Hypothalamus (tissue), 51 donors: ENCODE results near the gene USP21.
"Not testable (repeated sequence)": the region's sequence is repeated elsewhere in the genome, so short reads cannot be mapped to it uniquely, and the experiment has no call there.

Experiments used
- DNase-seq, 51 donors: peaks; one replicate each; lab custom pipeline; 2025; lab: John Stamatoyannopoulos, UW

Gene USP21, protein sequence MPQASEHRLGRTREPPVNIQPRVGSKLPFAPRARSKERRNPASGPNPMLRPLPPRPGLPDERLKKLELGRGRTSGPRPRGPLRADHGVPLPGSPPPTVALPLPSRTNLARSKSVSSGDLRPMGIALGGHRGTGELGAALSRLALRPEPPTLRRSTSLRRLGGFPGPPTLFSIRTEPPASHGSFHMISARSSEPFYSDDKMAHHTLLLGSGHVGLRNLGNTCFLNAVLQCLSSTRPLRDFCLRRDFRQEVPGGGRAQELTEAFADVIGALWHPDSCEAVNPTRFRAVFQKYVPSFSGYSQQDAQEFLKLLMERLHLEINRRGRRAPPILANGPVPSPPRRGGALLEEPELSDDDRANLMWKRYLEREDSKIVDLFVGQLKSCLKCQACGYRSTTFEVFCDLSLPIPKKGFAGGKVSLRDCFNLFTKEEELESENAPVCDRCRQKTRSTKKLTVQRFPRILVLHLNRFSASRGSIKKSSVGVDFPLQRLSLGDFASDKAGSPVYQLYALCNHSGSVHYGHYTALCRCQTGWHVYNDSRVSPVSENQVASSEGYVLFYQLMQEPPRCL

DNA sequence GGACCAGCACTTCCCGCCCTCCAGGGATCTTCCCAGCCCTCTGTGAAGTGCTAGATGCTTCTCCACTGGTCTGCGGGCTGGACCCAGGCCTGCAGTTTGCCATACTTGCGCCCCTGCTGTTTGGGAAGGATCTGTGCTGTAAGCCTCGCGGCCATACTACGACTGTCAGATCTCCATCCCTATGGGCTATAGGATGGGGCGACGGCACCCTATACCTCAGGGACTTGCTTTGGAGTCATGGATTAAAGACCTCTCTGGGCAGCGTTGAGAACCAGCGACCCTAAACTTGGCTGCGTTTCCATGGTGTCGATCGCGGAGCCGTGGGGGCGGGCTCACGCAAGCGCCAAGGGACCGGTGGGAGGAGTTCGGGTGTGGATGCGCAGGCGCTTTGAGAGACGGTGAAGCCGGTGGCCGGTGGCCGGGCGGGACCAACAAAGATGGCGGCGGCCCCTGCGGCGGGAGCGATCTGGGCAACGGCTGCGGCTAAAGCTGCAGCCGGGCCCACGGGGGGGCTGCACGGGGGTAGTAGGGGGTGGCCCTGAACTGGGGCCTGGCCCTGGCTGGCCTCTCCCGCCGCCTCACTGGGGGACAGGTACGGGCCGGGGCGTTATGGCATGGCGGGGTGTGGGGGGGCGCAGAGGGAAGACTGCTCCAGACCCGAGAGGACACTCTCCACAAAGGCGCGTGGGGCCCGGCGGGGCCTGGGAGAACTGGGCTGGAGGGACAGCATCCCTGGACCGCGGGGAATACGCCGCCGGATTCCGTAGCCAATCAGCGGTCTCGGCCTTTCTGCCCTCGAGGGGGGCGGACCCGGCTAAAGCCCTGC, at the start of gene USP21:
Gene USP21, plus strand, starts transcription at position 414 of the 826 bp plus-strand sequence. CDS start 1,141 bp downstream, outside the sequence.
- peak; percentile 39 to 97 (median 90) for DNase-seq

DNA sequence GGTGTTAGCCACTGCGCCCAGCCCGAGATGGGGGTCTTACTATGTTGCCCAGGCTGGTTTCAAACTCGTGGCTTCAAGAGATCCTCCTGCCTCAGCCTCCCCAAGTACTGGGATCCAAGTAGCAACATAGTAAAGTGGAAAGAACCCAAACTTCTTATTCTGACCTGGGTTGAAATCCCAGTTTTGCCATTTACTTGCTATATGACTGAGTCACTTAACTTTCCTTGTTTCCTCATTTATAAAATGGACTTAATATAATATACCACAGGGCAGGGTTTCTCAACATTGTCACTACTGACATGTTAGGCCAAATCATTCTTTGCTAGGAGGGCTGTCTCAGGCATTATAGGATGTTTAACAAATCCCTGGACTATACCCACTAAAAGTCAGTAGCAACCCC, 48.2 kb upstream of the USP21 start:
- no peak for DNase-seq

DNA sequence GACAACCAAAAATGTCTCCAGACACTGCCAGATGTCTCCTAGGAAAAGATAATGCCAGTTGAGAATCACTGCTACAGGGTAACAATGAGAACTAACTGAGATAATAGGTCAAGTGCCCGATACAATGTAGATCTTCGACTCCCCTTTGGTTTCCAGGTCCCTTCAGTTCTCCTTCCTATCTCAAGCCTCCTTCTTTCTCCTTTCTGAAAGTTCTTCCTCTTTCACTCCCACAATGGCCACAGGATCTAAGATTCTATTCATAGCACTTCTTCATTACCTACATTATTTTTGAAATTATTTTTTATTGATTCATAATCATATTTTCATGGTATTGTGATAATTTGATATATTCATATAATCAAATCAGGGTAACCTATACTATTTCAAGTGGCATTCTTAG, 47.8 kb upstream of the USP21 start:
- no peak for DNase-seq

DNA sequence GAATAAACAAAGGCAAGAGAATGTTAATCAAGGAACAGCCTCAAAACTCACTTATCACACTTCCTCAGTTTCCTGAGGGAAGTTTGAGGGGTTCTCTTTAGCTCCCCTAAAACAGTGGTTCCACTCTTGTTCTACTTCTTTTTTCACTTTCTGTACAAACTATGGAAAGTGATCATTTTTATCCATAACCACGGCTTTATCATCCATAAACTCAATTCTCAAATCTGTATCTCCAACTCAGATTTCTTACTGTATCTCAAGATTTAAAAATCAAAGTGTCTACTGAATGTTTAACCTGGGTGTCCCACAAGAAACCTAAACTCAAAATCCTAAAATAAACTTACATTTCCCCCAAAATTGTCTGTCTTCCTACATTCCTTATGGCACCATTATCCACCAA, 45.4 kb upstream of the USP21 start:
- DNase-seq, result no peak

DNA sequence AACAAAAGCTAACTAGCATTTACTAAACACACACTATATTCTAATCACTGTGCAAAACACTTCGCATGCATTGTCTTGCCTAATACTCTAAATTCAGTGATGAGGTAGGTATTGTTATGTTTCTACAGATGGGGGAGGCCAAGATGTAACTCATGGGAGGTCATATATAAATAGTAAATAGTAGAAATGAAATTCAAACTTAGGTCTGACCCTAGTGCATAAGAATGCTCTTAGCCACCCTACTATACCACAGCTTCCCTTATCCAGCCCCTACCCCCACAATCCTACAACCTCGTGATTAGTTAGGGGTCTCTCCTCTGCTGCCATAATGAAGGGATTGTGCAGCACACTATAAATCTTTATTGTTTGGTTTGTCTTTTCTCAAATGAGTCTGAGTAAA, 44.7 kb upstream of the USP21 start:
- DNase-seq, result no peak

DNA sequence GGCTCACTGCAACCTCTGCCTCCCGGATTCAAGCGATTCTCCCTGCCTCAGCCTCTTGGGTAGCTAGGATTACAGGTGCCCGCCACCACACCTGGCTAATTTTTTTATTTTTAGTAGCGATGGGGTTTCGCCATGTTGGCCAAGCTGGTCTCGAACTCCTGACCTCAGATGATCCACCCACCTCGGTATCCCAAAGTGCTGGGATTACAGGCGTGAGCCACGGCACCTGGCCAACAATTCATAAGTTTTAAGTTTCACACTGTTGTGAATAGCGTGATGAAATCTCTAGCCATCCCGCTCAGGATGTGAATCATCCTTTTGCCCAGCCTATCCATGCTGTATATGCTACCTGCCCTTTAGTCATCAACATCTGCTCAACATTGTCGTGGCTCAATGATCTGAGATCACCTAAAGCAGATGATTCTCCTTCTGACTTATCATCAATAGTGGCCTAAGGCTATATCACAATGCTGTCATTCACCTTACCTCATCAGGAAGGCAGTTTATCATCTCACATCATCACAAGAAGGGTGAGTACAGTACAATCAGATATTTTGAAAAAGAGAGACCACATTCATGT, 44.1 kb upstream of the USP21 start:
- DNase-seq, result peak in 1 of 51 donors; percentile 4

DNA sequence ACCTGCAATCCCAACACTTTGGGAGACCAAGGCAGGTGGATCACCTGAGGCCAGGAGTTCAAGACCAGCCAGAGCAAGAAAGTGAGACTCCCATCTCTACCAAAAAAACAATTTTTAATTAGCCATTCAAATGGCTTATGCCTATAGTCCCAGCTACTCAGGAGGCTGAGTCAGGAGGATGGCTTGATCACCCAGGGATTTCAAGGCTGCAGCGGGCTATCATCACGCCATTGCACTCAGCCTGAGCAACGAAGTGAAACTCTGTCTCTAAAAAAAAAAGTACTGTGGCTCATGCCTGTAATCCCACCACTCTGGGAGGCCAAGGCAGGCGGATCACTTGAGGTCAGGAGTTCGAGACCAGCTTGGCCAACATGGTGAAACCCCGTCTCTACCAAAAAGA, 43.3 kb upstream of the USP21 start:
- not testable (repeated sequence) for DNase-seq

DNA sequence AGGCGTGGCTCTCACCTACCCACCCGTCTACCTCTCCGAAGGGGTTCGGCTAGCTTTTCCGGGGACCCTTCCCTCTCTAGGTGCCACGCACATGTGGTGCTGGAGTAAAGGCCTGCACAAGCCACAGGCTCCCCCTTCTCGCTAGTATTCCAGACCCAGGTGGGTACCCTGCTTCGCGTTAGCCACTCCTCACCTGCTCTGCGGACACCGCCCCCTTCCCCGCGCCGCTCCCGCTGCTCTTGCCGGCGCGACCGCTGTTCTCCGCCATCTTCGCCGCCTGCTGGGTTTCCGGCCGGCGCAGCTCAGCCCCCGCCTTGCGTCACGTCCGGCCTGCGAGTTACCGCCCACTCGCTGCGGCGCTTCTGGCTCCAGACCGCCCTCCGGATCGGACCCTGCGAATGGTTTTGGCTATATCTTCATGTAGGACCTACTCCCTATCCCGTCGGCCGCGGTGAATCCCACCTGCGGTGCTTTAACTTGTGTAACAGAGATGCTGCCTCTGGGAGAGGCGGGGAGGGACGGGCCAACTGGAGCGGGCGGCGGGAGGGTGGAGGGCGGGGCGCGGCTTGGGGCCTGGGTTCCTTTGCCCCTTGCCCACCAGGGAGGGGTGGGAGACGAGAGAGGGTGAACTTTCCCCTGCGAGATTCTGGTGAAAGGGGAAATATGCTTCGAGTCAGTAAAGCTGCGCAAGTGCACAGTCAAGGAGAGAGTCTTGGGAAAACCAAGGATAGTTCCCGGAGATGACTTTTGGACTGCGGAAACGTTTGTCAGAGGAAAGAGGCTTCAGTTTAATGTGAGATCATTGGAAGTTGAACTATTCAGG, 41.3 kb upstream of the USP21 start, which contains the start of the genes NIT1 and PFDN2:
Gene NIT1, plus strand, starts transcription at position 347 of the 823 bp plus-strand sequence. Its CDS starts 72 bp downstream, at position 419.
Gene PFDN2, minus strand, starts transcription at position 279 of the 823 bp plus-strand sequence. Its CDS starts 11 bp downstream, at position 268.
- DNase-seq, result peak; percentile 12 to 89 (median 77)

DNA sequence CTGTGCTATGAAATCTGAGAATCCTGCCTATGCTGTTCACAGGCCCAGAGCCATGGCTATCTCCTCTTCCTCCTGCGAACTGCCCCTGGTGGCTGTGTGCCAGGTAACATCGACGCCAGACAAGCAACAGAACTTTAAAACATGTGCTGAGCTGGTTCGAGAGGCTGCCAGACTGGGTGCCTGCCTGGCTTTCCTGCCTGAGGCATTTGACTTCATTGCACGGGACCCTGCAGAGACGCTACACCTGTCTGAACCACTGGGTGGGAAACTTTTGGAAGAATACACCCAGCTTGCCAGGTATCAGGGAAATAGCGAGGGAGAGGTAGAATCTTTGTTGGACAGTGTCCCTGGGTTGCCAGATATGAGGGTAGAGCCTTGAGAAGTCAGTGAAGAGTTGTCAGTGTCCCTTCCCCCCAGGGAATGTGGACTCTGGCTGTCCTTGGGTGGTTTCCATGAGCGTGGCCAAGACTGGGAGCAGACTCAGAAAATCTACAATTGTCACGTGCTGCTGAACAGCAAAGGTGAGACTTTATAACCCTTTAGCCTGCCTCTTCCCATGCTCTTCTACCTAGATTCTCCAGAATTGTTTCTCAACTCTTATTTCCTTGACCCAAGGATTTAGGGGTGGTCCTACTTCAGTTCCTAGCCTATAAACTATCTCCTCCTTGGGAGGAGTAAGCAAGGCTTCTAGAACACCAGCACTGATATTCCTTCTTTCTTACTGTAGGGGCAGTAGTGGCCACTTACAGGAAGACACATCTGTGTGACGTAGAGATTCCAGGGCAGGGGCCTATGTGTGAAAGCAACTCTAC, 40.0 kb upstream of the USP21 start:
- no peak for DNase-seq

DNA sequence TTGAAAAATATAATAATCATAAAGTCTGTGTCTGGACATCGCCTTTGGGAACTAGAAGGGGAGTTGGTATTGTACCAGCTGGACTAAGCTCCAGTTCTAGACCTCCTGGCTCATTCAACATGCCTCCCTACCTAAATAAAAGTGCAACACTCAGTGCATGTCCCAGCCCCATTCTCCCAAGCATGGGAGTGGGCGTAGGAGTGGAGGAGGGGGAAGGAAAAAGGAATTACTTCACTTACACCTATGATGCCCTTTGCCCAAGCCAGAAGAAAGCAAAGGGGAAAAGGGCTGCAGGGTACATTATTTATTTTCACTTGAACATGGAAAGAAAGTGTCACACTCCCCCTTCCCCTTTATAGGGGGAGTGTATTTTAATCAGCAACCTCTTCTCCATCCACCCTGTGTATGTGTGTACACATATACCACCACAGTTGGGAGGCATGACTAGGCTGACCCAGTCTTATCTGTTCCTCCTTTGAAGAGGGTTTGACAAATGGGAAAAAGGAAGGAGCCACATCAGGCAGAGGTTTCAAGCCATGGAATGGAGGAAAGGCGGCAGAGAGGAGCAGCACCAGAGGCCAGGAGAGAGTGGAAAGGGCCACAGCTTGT, 38.2 kb upstream of the USP21 start:
- DNase-seq, result no peak

DNA sequence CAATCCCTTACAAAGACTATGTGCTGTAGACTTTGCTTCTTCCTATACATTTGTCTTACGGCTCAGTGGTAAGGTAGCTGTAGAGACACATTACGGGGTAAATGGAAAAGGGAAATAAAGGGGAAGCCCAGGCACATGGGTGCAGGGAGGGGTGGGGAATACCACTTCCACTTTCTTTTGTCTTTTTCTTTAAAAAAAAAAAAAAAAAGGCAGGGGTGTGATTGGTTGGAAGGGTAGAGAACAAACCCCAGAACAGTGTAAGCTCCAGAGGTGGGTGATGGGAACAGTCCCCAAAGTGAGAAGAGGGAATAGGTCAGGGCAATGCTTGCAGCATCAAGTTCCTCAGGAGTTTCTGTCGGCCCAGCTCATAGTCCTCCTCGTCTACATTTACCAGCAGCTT, 37.5 kb upstream of the USP21 start:
- peak in 1 of 51 donors; percentile 8 for DNase-seq

DNA sequence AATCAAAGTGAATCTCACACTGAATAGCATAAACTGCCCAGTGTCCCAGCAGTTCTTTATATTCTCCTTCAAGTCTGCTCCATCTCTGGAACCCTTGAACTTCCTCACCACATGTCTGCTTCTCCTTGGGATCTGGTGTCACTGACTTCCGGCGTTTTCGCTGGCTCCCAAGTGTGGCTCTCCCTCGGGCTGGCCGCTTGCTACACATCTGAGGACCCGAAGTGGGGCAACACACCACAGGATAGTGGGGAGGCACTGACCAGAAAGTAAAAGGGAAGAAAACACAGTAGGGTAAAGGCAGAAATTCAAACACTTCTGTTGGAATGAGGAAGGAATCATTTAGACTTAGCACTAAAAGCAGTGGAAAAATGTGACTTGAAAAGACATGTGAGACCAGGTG, 36.3 kb upstream of the USP21 start:
- no peak for DNase-seq

DNA sequence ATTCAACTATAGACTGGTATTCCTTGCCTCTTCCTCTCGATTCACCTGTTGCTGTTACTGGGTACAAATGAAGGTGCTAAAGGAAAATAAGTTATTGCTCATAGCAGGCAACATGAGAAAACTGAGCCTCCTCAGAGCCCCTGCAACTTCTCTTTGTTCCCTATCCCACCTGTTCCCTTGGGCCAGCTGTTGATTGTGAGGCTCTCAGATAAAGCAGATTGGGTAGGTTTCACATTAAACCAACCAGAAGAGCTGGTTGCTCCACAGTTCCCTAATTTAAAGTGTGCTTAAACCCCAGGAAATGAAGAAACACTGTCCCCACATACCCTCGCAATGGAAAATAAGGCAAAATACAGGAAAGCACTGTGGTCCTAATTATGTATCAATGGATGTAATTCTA, 31.7 kb upstream of the USP21 start:
- DNase-seq, result no peak

DNA sequence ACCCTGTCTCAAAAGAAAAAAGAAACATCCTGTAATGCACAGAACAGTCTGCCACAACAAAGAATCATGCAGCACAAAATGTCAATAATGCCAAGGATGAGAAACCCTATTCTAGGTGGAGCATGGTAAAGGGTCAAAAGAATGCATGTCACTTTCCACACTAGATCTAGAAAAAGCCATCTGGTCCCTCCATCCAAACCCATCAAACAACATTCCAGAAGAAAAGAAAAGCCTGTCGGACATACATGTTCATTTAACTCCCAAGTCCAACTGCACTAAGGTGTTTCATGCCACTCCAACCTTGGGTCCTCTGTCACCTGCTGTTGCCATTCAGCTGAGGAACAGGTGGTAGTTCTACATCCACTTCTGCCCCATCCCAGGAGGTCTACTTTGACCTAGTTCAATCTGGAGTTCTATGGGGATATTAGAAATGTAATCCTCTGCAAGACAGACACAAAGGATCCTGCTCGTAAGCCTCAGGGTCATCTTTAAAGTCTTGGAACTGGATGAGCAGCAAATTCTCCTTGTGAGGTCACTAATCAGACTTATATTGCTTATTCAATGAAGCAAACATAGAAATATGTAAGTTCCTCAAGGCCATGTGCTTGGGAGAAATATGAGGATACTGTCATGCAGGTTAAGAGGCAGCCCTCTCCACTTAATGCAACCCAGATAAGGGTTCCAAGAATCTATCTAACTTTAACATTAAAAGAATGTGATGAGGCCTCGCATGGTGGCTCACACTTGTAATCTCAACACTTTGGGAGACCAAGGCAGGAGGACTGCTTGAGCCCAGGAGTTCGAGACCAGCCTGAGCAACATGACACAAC, 30.5 kb upstream of the USP21 start:
- no peak for DNase-seq

DNA sequence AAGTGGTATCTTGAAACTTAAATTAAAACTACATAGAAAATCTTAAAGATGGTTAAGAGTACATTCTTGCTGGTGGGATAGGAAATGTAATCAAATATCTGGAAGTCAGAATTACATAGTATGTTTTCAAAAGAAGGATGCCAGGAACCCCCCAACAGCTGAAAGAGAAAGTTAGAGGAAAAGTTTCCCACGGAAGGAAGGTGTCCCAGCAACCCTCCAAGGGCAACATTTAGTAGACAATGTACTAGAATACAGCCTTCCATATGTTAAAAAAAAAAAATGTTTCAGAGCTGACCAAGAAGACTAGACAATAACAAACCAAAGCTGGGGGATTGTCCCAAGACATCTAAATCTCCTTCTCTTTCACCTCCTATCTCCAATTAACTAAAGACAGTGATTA, 29.0 kb upstream of the USP21 start:
- DNase-seq, result no peak

DNA sequence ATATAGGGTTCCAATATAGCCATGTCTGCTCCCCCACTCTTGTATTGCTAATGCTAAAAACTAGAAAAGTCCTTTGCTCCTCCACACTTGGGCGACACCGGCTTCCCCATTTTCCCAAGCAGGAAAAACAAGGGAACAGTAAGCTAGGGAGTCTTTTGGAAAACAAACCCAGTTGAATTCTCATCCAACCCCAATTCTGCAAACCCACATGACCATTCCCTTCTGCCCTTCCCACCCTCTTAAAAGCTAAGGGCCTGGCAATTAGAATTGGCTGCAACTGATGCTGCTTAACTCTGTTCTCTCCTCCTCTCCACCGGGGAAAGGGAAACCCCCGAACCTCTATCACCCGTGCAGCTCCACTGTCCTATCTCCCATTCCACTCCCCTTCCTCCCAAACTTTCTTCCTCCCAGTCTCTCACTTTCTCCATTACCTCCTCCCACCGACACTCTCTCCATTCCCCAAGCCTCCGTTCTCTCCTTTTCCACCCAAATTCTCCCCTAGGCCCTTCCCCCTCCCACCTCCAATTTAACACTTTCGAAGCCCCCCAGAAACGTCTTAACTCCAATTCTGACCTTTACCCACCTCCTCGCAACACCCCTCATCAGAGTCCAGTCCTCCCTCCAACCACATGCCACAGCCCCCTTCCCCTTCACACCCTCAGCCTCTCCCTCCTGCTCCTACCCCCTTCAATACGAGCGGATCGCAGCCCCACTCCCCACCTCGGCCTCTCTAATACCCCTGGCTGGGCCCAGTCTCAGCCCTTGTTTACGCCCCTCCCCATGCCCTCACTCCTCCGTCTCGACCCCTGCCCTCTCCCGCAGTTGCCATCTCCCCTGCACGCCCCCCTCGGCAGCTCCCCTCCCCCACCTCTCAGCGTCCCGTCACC, 27.5 kb upstream of the USP21 start:
- DNase-seq, result peak in 5 of 51 donors; percentile 32 to 64 (median 45)
